K562 (cell line): Measurements from ENCODE around the gene AIFM3. TPM values are rescaled to one million over a fixed set of nuclear protein-coding genes. Genes with fewer than 3 reads are reported as not detected.

Experiments used
- CTBP1 ChIP-seq: fragments of 450-650 bp; IDR thresholded peaks from 2 replicates; pipeline ENCODE4 v1.6.1; 2016; ENCODE audit warnings: borderline replicate concordance
- ETS2 ChIP-seq: IDR thresholded peaks from 2 replicates; pipeline ENCODE4 v1.6.1; 2016; ENCODE audit warnings: borderline replicate concordance, missing genetic modification characterization, mild to moderate bottlenecking, moderate library complexity, missing compliant biosample characterization; ENCODE audit not compliant: poor library complexity, severe bottlenecking
- HCFC1 ChIP-seq: IDR thresholded peaks from 2 replicates; pipeline ENCODE4 v1.6.1; 2012; ENCODE audit warnings: low read depth, low read length, improper control_type of control experiment
- HNRNPLL ChIP-seq: fragments of 200-400 bp; formaldehyde crosslinking; IDR thresholded peaks from 2 replicates; pipeline ENCODE4 v1.6.1; 2017; ENCODE audit warnings: low read length, low read depth, mild to moderate bottlenecking; ENCODE audit not compliant: poor library complexity, severe bottlenecking
- KDM2B ChIP-seq: fragments of 250-450 bp; sonication (Bioruptor Pico); IDR thresholded peaks from 2 replicates; pipeline ENCODE4 v1.8.0; 2021; ENCODE audit warnings: mild to moderate bottlenecking, moderate library complexity
- MAFF ChIP-seq: IDR thresholded peaks from 2 replicates; pipeline ENCODE4 v1.6.1; 2012; ENCODE audit warnings: low read length, improper control_type of control experiment
- MCM2 ChIP-seq: fragments of 450-650 bp; IDR thresholded peaks from 2 replicates; pipeline ENCODE4 v1.6.1; 2017; ENCODE audit warnings: low read depth, mild to moderate bottlenecking
- MCM5 ChIP-seq: fragments of 450-650 bp; IDR thresholded peaks from 2 replicates; pipeline ENCODE4 v1.6.1; 2016; ENCODE audit warnings: low read depth
- MXD1 ChIP-seq: fragments of 250-450 bp; sonication (Bioruptor Pico); IDR thresholded peaks from 2 replicates; pipeline ENCODE4 v1.8.0; 2021; ENCODE audit warnings: borderline replicate concordance, mild to moderate bottlenecking, moderate library complexity; ENCODE audit not compliant: poor library complexity, severe bottlenecking
- NR2F6 ChIP-seq: fragments of 450-650 bp; formaldehyde crosslinking; IDR thresholded peaks from 2 replicates; pipeline ENCODE4 v1.4.0; 2020; ENCODE audit warnings: mild to moderate bottlenecking
- NR4A1 ChIP-seq, 2 experiments: fragments of 250-450 bp in 1 of 2; fragments of 450-650 bp in 1 of 2; sonication (Bioruptor Pico) in 1 of 2; IDR thresholded peaks; 2 replicates each; pipeline versions ENCODE4 v1.4.0 to v1.6.1; 2016 to 2020; ENCODE audit warnings: mild to moderate bottlenecking in 2 of 2, missing compliant biosample characterization in 1 of 2, missing genetic modification characterization in 1 of 2, moderate library complexity in 1 of 2
- OTX1 ChIP-seq: fragments of 450-650 bp; formaldehyde crosslinking; IDR thresholded peaks from 2 replicates; pipeline ENCODE4 v1.4.0; 2022; ENCODE audit warnings: mild to moderate bottlenecking
- PBX2 ChIP-seq, 2 experiments: IDR thresholded peaks in 1 of 2; conservative IDR thresholded peaks in 1 of 2; 2 replicates each; pipeline ENCODE4 v1.6.1; 2016; ENCODE audit warnings: low read depth in 2 of 2, mild to moderate bottlenecking in 1 of 2, missing compliant biosample characterization in 1 of 2, missing genetic modification characterization in 1 of 2, moderate library complexity in 1 of 2
- PHB ChIP-seq: fragments of 250-450 bp; sonication (Bioruptor Pico); IDR thresholded peaks from 2 replicates; pipeline ENCODE4 v1.5.0; 2021
- PPARD ChIP-seq: fragments of 250-450 bp; sonication (Bioruptor Pico); IDR thresholded peaks from 2 replicates; pipeline ENCODE4 v1.8.0; 2022; ENCODE audit warnings: inconsistent platforms, mild to moderate bottlenecking, moderate library complexity
- RFX7 ChIP-seq: fragments of 250-450 bp; sonication (Bioruptor Pico); IDR thresholded peaks from 2 replicates; pipeline ENCODE4 v1.5.1; 2021; ENCODE audit warnings: mild to moderate bottlenecking
- RHOXF2B ChIP-seq: fragments of 250-450 bp; sonication (Bioruptor Pico); conservative IDR thresholded peaks from 2 replicates; pipeline ENCODE4 v1.5.1; 2021
- TAF15 ChIP-seq: fragments of 200-400 bp; formaldehyde crosslinking; IDR thresholded peaks from 2 replicates; pipeline ENCODE4 v1.6.1; 2017; ENCODE audit warnings: mild to moderate bottlenecking, low read depth, low read length, moderate library complexity
- TARDBP ChIP-seq: fragments of 450-650 bp; IDR thresholded peaks from 2 replicates; pipeline ENCODE4 v1.6.1; 2016
- ZBTB2 ChIP-seq: fragments of 450-650 bp; IDR thresholded peaks from 2 replicates; pipeline ENCODE4 v1.6.1; 2016; ENCODE audit warnings: antibody characterized with exemption
- ZNF146 ChIP-seq: IDR thresholded peaks from one replicate; pipeline ENCODE4 v1.6.1; 2018; ENCODE audit warnings: missing compliant biosample characterization; ENCODE audit not compliant: unreplicated experiment
- ZNF184 ChIP-seq: sonication (generic); formaldehyde crosslinking; IDR thresholded peaks from 2 replicates; pipeline ENCODE4 v1.5.0; 2020; ENCODE audit warnings: missing genetic modification reagents
- ZNF444 ChIP-seq: fragments of 250-450 bp; sonication (Bioruptor Pico); IDR thresholded peaks from 2 replicates; pipeline ENCODE4 v1.4.0; 2020; ENCODE audit warnings: mild to moderate bottlenecking, moderate library complexity
- ZNF696 ChIP-seq: fragments of 250-450 bp; sonication (Bioruptor Pico); conservative IDR thresholded peaks from 2 replicates; pipeline ENCODE4 v1.4.0; 2020; ENCODE audit warnings: mild to moderate bottlenecking, moderate library complexity
- ZZZ3 ChIP-seq: fragments of 450-650 bp; IDR thresholded peaks from 2 replicates; pipeline ENCODE4 v1.6.1; 2016; ENCODE audit warnings: antibody characterized with exemption, mild to moderate bottlenecking, moderate library complexity
- polyA plus RNA-seq, 8 experiments: library from polyadenylated mRNA; depleted of rRNA in 4 of 8; stranded (reverse) in 5 of 8; unstranded in 3 of 8; fragments of >200 nt; fragmentation: Nextera tagmentation in 2 of 8; fragmentation: Illumina TruSeq in 1 of 8; extraction: Ambion mirVana in 2 of 8; extraction: Trizol in 1 of 8; gene quantifications; 2 replicates each; pipeline versions ENCODE4 v1.2.1 to v1.2.3, GENCODE V29; 2011 to 2014; ENCODE audit warnings: inconsistent platforms in 1 of 8, missing spikeins in 1 of 8
- total RNA-seq, 7 experiments: library from RNA; depleted of rRNA in 6 of 7; stranded (reverse); fragments of >200 nt in 6 of 7; fragmentation: Illumina TruSeq in 2 of 7; extraction: Trizol in 2 of 7; gene quantifications; 2 replicates each; pipeline versions ENCODE4 v1.2.1 to v1.2.3, GENCODE V29; 2011 to 2021; ENCODE audit warnings: low replicate concordance in 1 of 7

The AIFM3 gene
- total and polyA plus RNA-seq, 9 of the 15 experiments (the other 6 are each of a cell fraction or from before 2014, with no cell fraction given): 0.03 to 0.20 (median 0.07) TPM; not detected in 1

GRCh38 chr22:20980938-20981722, 14.1 kb downstream of the AIFM3 start (continued):
- TF ChIP-seq HCFC1 (no peak), ZNF184 (CRISPR knock-in tag) (no peak), MCM5 (no peak), PHB (no peak), KDM2B (CRISPR knock-in tag) (0 out of 2 replicates have a peak, but pooled peaks have one; percentile 32), TAF15 (0 out of 2 replicates have a peak, but pooled peaks have one; percentile 59), ZNF696 (CRISPR knock-in tag) (no peak; the same call in 1 of the 2 replicates), NR4A1 (CRISPR knock-in tag; IDR thresholded peaks at IDR 0.05) (peak; percentile 23; the same call in 1 of the 2 replicates), NR4A1 (tag; IDR thresholded peaks at IDR 0.05) (no peak), OTX1 (CRISPR knock-in tag) (peak; percentile 16; the same call in 1 of the 2 replicates), HNRNPLL (no peak), PBX2 (CRISPR knock-in tag; IDR thresholded peaks at IDR 0.05; ENCODE audit: low read depth) (no peak), PBX2 (tag; conservative IDR thresholded peaks at IDR 0.05; ENCODE audit: low read depth) (no peak), MXD1 (no peak), TARDBP (no peak), ZNF444 (CRISPR knock-in tag) (peak; percentile 89), PPARD (no peak), MAFF (no peak), NR2F6 (CRISPR knock-in tag) (0 out of 2 replicates have a peak, but pooled peaks have one; percentile 18), ZNF146 (CRISPR knock-in tag) (no peak), CTBP1 (no peak), RFX7 (peak; percentile 71; the same call in 1 of the 2 replicates), MCM2 (no peak), ZZZ3 (no peak), RHOXF2B (CRISPR knock-in tag) (no peak; the same call in 1 of the 2 replicates), ETS2 (no peak), ZBTB2 (no peak)
